ENCODE measurements around the gene ACSBG1. TPM values are rescaled to one million over a fixed set of nuclear protein-coding genes. Genes with fewer than 3 reads are reported as not detected.

The ACSBG1 gene
- total and polyA plus RNA-seq, 2 donors (not counting 1 experiment from before 2014, with no cell fraction given) = not detected

GRCh38 chr15:78167227-78167888 lies 67.0 kb downstream of the ACSBG1 start:
- Histone ChIP-seq H3K36me3 (ENCODE audit: control insufficient read depth, insufficient read depth, low read length) (peaks cover 5% of the 10 kb centered on the region), H3K79me2 (ENCODE audit: control insufficient read depth, insufficient read depth, low read length) (no peaks in the 10 kb centered on the region), H3K9me3 (ENCODE audit: control insufficient read depth, insufficient read depth, low read depth, low read length) (no peaks in the 10 kb centered on the region), H2AFZ (ENCODE audit: low read length) (no peak overlapping the region), H3K27me3 (ENCODE audit: control insufficient read depth, insufficient read depth, low read length) (no peaks in the 10 kb centered on the region), H4K20me1 (ENCODE audit: control insufficient read depth, extremely low read depth, insufficient read depth, low read length) (no peaks in the 10 kb centered on the region), H3K4me2 (ENCODE audit: extremely low read depth, insufficient read depth, low read length) (no peak overlapping the region), H3K9ac (ENCODE audit: insufficient read depth, low read length) (no peak overlapping the region), H3K4me3 (replicated peaks in 1 of 4; ENCODE audit: control extremely low read depth in 1 of 4, insufficient read depth in 1 of 4, low read depth in 3 of 4, low read length in 4 of 4) (no peak overlapping the region), H3K4me1 (ENCODE audit: control insufficient read depth, extremely low read depth, insufficient read depth, low read length) (no peaks in the 10 kb centered on the region), H3K27ac (ENCODE audit: insufficient read depth, low read length) (no peak overlapping the region)
- no peak for TF ChIP-seq EZH2 (IDR thresholded peaks at IDR 0.05; ENCODE audit: low read length, missing control alignments)
- no peak for TF ChIP-seq CTCF (conservative IDR thresholded peaks at IDR 0.05 in 1 of 2, IDR thresholded peaks at IDR 0.05 in 1 of 2; ENCODE audit: low read depth in 1 of 2, low read length in 2 of 2)
- no peak for DNase-seq (ENCODE audit: low read depth in 2 of 2)

- no peak overlapping the region for H3K27ac ChIP-seq (ENCODE audit: insufficient read depth, low read length)
- no peak overlapping the region for H3K4me2 ChIP-seq (ENCODE audit: extremely low read depth, insufficient read depth, low read length)
- no peaks in the 10 kb centered on the region for H3K9me3 ChIP-seq (ENCODE audit: control insufficient read depth, insufficient read depth, low read depth, low read length)
- no peak for DNase-seq (ENCODE audit: low read depth in 2 of 2)
- H3K9ac ChIP-seq (ENCODE audit: insufficient read depth, low read length) = no peak overlapping the region
- H2AFZ ChIP-seq (ENCODE audit: low read length) = no peak overlapping the region
- TF ChIP-seq CTCF (conservative IDR thresholded peaks at IDR 0.05 in 1 of 2, IDR thresholded peaks at IDR 0.05 in 1 of 2; ENCODE audit: low read depth in 1 of 2, low read length in 2 of 2) = no peak
- no peak for TF ChIP-seq EZH2 (IDR thresholded peaks at IDR 0.05; ENCODE audit: low read length, missing control alignments)
- H3K36me3 ChIP-seq (ENCODE audit: control insufficient read depth, insufficient read depth, low read length) = peaks cover 5% of the 10 kb centered on the region
- H3K27me3 ChIP-seq (ENCODE audit: control insufficient read depth, insufficient read depth, low read length) = no peaks in the 10 kb centered on the region
- H3K79me2 ChIP-seq (ENCODE audit: control insufficient read depth, insufficient read depth, low read length) = no peaks in the 10 kb centered on the region
- H3K4me1 ChIP-seq (ENCODE audit: control insufficient read depth, extremely low read depth, insufficient read depth, low read length) = no peaks in the 10 kb centered on the region
- H3K4me3 ChIP-seq (replicated peaks in 1 of 4; ENCODE audit: control extremely low read depth in 1 of 4, insufficient read depth in 1 of 4, low read depth in 3 of 4, low read length in 4 of 4) = no peak overlapping the region
- H4K20me1 ChIP-seq (ENCODE audit: control insufficient read depth, extremely low read depth, insufficient read depth, low read length) = no peaks in the 10 kb centered on the region
These were observed 70.4 kb downstream of the ACSBG1 start for GRCh38 chr15:78164010-78164409.

GRCh38 chr15:78162038-78162437 lies 72.3 kb downstream of the ACSBG1 start:
- Histone ChIP-seq H3K4me2 (ENCODE audit: extremely low read depth, insufficient read depth, low read length) (no peak overlapping the region), H3K9me3 (ENCODE audit: control insufficient read depth, insufficient read depth, low read depth, low read length) (no peaks in the 10 kb centered on the region), H3K27ac (ENCODE audit: insufficient read depth, low read length) (no peak overlapping the region), H3K36me3 (ENCODE audit: control insufficient read depth, insufficient read depth, low read length) (peaks cover 5% of the 10 kb centered on the region), H3K9ac (ENCODE audit: insufficient read depth, low read length) (no peak overlapping the region), H3K4me3 (replicated peaks in 1 of 4; ENCODE audit: control extremely low read depth in 1 of 4, insufficient read depth in 1 of 4, low read depth in 3 of 4, low read length in 4 of 4) (no peak overlapping the region), H4K20me1 (ENCODE audit: control insufficient read depth, extremely low read depth, insufficient read depth, low read length) (no peaks in the 10 kb centered on the region), H2AFZ (ENCODE audit: low read length) (no peak overlapping the region), H3K79me2 (ENCODE audit: control insufficient read depth, insufficient read depth, low read length) (no peaks in the 10 kb centered on the region), H3K27me3 (ENCODE audit: control insufficient read depth, insufficient read depth, low read length) (no peaks in the 10 kb centered on the region), H3K4me1 (ENCODE audit: control insufficient read depth, extremely low read depth, insufficient read depth, low read length) (no peaks in the 10 kb centered on the region)
- DNase-seq (ENCODE audit: low read depth in 2 of 2) = no peak
- TF ChIP-seq CTCF (conservative IDR thresholded peaks at IDR 0.05 in 1 of 2, IDR thresholded peaks at IDR 0.05 in 1 of 2; ENCODE audit: low read depth in 1 of 2, low read length in 2 of 2) = no peak
- no peak for TF ChIP-seq EZH2 (IDR thresholded peaks at IDR 0.05; ENCODE audit: low read length, missing control alignments)

Data from fibroblast of lung (primary cell).